Activated CD8-positive, alpha-beta memory T cell treated with anti-CD3 and anti-CD28 coated beads, Interleukin-2, amount 50 U/mL, for 24 hours (primary cell): ENCODE measurements around the gene SEC14L5.
"Not testable (repeated sequence)": the region's sequence is repeated elsewhere in the genome, so short reads cannot be mapped to it uniquely, and the experiment has no call there.

Experiments
- DNase-seq: peaks from one replicate; pipeline ENCODE4 v3.0.0-alpha.2; 2020; ENCODE audit errors: extremely low read depth

The SEC14L5 gene

GRCh38 chr16:4951583-4951982 lies 6.5 kb upstream of the SEC14L5 start:
- not testable (repeated sequence) for DNase-seq

- no peak for DNase-seq
These were observed 3.4 kb upstream of the SEC14L5 start for GRCh38 chr16:4954714-4955113.

- DNase-seq = no peak
These were observed 760 bp upstream of the SEC14L5 start for GRCh38 chr16:4957420-4957719.

- no peak for DNase-seq
These were observed 644 bp downstream of the SEC14L5 start for GRCh38 chr16:4958510-4959438.

GRCh38 chr16:4960579-4960978 lies 2.4 kb downstream of the SEC14L5 start:
- no peak for DNase-seq

GRCh38 chr16:4962716-4963115 lies 4.6 kb downstream of the SEC14L5 start:
- DNase-seq = no peak

GRCh38 chr16:4963527-4963926 lies 5.4 kb downstream of the SEC14L5 start:
- not testable (repeated sequence) for DNase-seq

GRCh38 chr16:4966736-4967453 lies 8.8 kb downstream of the SEC14L5 start:
- DNase-seq = no peak

- DNase-seq = not testable (repeated sequence)
These were observed 10.1 kb downstream of the SEC14L5 start for GRCh38 chr16:4968278-4968677.

- no peak for DNase-seq
These were observed 10.9 kb downstream of the SEC14L5 start for GRCh38 chr16:4968879-4969483.

- DNase-seq = no peak
These were observed 11.9 kb downstream of the SEC14L5 start for GRCh38 chr16:4970010-4970409.

GRCh38 chr16:4972938-4973587 lies 14.9 kb downstream of the SEC14L5 start:
- DNase-seq = no peak

GRCh38 chr16:4976079-4976478 lies 17.9 kb downstream of the SEC14L5 start:
- no peak for DNase-seq

- no peak for DNase-seq
These were observed 18.5 kb downstream of the SEC14L5 start for GRCh38 chr16:4976611-4977145.

GRCh38 chr16:4979164-4979563 lies 21.0 kb downstream of the SEC14L5 start:
- DNase-seq = no peak

- DNase-seq = no peak
These were observed 21.9 kb downstream of the SEC14L5 start for GRCh38 chr16:4979736-4980660.

GRCh38 chr16:4980691-4981090 lies 22.6 kb downstream of the SEC14L5 start:
- DNase-seq = no peak

- DNase-seq = no peak
These were observed 23.3 kb downstream of the SEC14L5 start for GRCh38 chr16:4981473-4981872.

GRCh38 chr16:4982056-4982867 lies 24.1 kb downstream of the SEC14L5 start:
- DNase-seq = no peak
